AG10803 (cell line): ENCODE data around the gene EDIL3.
A peak's percentile ranks its signal among the peaks of the same experiment; 100 is the strongest.

Experiments
- DNase-seq: peaks from one replicate; pipeline ENCODE4 v3.0.0; 2010; ENCODE audit warnings: low read depth
- H3K4me3 ChIP-seq: 2 replicates; pipeline ENCODE4 v1.5.1; 2011; ENCODE audit warnings: mild to moderate bottlenecking, low read length, control low read depth
- CTCF ChIP-seq: conservative IDR thresholded peaks from 2 replicates; pipeline ENCODE4 v1.5.1; 2011; ENCODE audit warnings: mild to moderate bottlenecking, low read length, control low read depth, inconsistent platforms

Gene EDIL3

GRCh38 chr5:84362061-84362720 is 22.5 kb downstream of the EDIL3 start:
- DNase-seq, result no peak
- no peak for TF ChIP-seq CTCF
- no peak overlapping the region for H3K4me3 ChIP-seq

- no peak overlapping the region for H3K4me3 ChIP-seq
- DNase-seq, result no peak
- no peak for TF ChIP-seq CTCF
Measured at GRCh38 chr5:84361572-84361971, 23.1 kb downstream of the EDIL3 start.

GRCh38 chr5:84360056-84360455 is 24.6 kb downstream of the EDIL3 start:
- no peak for TF ChIP-seq CTCF
- H3K4me3 ChIP-seq, result no peak overlapping the region
- no peak for DNase-seq

- H3K4me3 ChIP-seq, result no peak overlapping the region
- TF ChIP-seq CTCF, result no peak
- DNase-seq, result no peak
Measured at GRCh38 chr5:84354101-84354500, 30.6 kb downstream of the EDIL3 start.

GRCh38 chr5:84344788-84345187 is 39.9 kb downstream of the EDIL3 start:
- TF ChIP-seq CTCF, result no peak
- DNase-seq, result no peak
- no peak overlapping the region for H3K4me3 ChIP-seq

GRCh38 chr5:84343171-84343570 is 41.5 kb downstream of the EDIL3 start:
- H3K4me3 ChIP-seq, result no peak overlapping the region
- peak; percentile 0 for DNase-seq
- TF ChIP-seq CTCF, result no peak

GRCh38 chr5:84332106-84332505 is 52.6 kb downstream of the EDIL3 start:
- no peak for DNase-seq
- no peak for TF ChIP-seq CTCF
- H3K4me3 ChIP-seq, result no peak overlapping the region
